CD4-positive, alpha-beta T cell treated with Interleukin-15 for 1 hour (primary cell): ENCODE measurements around the gene ATP8A2.
"Not testable (repeated sequence)": the region's sequence is repeated elsewhere in the genome, so short reads cannot be mapped to it uniquely, and the experiment has no call there.

ENCODE experiments used
- DNase-seq: peaks from one replicate; pipeline ENCODE4 v3.0.0-alpha.2; 2020

Gene ATP8A2

GRCh38 chr13:25932365-25932764 is 560.6 kb downstream of the ATP8A2 start:
- no peak for DNase-seq

DNA sequence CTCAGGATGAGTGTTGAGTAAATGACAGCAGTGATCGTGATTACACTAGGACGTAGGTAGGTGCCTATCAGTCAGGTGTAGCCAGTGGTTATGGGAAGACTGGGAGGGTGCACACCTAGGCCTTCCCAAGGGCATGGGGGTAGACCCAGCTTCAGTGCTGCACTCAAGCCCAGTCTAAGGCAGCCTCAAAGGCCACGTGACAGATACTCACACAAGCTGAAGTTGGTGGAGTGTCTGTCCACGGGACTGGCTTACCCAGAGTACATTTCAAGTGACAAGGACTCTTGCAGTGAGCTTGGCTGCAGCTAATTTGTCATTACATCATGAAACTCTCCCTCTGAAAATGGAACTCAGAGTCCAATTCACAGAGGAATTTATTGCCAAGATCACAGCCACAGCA is 561.7 kb downstream of the ATP8A2 start:
- no peak for DNase-seq

DNA sequence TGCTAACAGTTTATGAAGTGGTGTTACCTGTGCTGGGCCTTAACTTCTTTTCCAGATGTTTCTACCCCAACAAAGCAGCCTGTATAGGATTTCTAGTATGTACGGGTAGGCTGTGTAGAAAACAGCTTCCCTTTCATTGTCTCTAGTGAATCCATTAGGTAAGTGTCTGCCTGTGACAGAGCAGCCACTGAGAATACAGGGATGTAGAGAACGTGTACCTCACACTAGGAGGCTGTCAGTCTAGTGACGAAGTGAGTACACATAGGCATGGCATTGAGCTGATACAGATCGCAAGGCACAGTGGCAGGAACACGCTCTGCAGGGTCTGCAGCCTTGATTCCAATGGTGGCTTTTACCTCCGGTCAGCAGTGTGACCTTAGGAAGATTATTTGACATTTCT is 562.4 kb downstream of the ATP8A2 start:
- DNase-seq, result no peak

DNA sequence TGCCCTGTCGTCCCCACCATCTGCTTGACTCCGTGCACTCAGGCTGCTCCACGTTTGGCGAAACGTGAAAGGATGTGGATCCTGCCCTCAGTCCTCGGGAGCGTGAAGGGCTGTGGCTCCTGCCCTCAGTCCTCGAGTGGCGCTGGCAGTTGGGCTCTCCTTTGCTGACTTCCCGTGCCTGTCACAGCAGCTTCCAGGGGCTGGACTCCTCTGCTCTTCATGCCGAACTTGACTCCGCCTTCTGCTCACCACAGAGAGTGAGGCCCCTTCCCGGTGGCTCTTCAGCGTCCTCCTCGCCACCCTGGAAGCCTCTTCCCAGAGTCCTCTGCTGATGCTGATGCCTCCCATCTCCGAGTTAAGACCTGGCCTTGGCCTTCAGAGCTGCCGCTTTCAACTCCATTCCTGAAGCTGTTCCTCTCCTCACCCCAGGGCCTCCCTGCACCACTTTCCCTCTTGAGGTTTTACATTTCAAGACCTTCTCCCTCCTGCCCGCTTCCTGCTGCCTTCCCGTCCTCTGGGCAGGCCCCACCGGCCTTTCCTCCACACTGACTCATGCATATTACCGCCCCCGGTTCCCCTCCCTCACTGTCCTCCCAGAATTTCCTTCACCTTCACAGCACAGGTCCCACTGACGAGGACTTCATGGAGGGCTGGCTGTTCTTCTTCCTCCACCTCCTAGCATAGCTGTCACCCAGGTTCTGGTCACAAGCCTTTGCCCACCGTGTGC is 568.4 kb downstream of the ATP8A2 start:
- no peak for DNase-seq

DNA sequence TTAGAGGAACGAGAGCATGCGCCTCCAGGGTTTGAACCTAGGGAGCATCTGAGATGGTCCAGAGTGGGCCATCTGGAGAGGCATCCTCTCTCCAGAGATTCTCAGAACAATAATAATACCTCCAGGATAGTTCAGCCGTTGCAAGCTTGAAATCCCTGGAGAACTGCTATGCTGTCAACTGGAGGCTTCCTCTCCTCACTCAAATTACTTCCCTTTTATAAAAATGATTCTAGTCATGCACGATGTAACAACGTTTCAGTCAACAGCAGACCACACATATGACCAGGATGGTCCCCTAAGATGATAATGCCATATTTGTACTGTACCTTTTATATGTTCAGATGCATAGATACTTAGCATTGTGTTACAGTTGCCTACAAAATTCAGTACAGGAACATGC is 571.3 kb downstream of the ATP8A2 start:
- DNase-seq, result no peak

DNA sequence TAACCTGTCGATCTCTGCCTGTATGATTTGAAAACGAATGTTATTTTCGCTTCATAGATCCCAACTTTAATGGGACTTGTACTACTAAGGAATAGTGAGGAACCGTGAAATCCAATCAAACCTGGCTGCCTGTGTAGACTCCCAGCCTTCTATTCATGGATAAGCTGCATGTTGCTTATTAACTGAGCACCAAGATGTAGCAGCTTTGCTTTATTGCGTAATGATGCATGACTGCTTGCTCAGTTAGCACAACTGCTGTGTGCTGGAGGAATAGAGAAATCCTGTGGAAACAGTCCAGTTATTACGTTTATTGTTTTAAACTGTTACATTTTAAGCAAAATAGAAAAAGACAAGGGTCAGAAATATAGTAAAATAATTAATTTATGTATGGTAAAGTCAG is 571.9 kb downstream of the ATP8A2 start:
- DNase-seq, result no peak

- DNase-seq, result no peak
Observed at GRCh38 chr13:25945596-25945995, 573.8 kb downstream of the ATP8A2 start.

DNA sequence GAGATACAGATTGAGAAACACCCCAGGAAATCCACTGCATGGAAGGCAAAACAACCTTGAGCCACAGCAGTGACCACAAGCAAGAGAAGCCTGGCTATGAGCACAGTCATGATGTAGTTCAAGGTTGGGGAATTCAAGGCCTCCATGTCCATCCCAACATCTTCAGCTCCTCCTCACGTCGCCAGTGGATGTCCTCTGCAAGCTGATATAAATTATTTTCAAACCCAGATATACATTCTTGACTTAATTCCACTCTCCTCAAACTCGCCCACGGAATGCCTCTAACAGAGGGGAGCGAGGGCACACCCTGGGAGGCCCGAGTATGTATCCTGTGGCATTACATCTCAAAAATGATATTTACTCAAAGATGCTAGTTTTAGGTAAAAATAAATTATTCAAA is 574.5 kb downstream of the ATP8A2 start:
- no peak for DNase-seq

- no peak for DNase-seq
Observed at GRCh38 chr13:25948910-25949309, 577.1 kb downstream of the ATP8A2 start.

GRCh38 chr13:25951831-25952230 is 580.1 kb downstream of the ATP8A2 start:
- DNase-seq, result no peak

DNA sequence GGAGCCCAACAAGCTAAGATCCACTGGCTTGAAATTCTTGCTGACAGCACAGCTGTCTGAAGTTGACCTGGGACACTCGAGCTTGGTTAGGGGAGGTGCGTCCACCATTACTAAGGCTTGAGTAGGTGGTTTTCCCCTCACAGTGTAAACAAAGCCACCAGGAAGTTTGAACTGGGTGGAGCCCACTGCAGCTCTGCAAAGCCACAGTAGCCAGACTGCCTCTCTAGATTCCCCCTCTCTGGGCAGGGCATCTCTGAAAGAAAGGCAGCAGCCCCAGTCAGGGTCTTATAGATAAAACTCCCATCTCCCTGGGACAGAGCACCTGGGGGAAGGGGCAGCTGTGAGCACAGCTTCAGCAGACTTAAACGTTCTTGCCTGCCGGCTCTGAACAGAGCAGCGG is 582.3 kb downstream of the ATP8A2 start:
- DNase-seq, result not testable (repeated sequence)

DNA sequence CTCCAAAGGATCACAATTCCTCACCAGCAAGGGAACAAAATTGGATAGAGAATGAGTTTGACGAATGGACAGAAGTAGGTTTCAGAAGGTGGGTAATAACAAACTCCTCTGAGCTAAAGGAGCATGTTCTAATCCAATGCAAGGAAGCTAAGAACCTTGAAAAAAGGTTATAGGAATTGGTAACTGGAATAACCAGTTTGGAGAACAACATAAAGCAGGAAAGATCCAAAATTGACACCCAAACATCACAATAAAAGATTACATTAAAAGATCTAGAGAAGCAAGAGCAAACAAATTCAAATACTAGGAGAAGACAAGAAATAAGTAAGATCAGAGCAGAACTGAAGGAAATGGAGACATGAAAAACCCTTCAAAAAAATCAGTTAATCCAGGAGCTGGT is 583.2 kb downstream of the ATP8A2 start:
- DNase-seq, result not testable (repeated sequence)

GRCh38 chr13:25958986-25959385 is 587.2 kb downstream of the ATP8A2 start:
- no peak for DNase-seq

DNA sequence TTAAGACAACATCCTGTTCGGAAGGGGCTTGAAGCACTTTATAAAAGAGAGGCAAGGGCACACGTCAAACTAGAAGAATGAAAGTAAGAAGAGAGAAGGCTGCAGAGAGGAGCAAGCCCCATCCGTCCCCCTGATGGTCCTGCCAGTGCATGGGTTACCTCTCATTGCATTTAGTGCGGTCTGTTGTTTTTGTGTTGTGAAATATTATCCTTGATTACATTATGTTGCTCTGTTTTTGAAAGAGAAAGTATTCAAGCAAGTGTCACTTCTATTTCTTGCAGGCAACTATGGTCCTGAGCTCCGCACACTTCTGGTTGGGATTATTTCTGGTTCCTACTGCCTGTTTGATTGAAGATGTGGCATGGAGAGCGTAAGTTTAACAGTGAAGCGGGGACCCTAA is 589.5 kb downstream of the ATP8A2 start:
- no peak for DNase-seq

DNA sequence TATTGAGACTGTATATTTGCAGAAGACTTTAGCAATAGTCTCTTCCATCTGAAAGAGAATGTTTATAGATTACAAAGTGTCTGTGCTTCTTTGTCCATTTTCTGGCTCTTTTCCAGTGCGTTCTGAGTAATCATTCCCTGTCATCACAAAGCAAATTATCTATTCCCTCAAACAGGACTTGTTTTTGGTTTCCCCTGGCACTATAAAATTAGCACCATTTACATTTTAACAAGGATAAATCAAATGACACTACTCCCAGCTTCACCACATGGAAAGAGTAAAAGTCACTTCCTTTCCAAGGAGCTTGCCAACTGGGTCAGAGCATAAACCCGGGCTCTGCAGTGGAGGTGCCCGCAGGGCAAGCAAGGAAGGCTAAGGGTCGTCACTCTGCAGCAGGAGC is 591.9 kb downstream of the ATP8A2 start:
- DNase-seq, result no peak

DNA sequence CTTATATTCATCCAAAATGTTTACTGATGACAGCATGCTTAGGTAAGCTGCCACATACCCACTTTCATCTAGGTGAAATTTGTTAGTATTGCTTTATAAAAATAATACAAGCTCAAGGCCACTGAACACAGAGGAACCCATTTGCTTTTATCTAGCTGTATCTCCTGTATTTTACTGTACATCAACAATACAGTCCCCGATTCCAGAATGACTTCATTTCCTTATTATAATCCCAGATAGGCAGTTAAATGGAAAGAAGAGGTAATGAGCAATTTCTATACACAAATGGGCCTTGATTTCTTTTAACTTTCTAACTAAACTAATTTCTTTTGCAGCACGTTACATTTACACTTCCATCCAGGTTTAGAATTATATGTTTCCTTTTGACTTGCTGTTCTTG is 593.8 kb downstream of the ATP8A2 start:
- DNase-seq, result no peak

GRCh38 chr13:25966086-25966485 is 594.3 kb downstream of the ATP8A2 start:
- no peak for DNase-seq

GRCh38 chr13:25967144-25967543 is 595.4 kb downstream of the ATP8A2 start:
- no peak for DNase-seq

DNA sequence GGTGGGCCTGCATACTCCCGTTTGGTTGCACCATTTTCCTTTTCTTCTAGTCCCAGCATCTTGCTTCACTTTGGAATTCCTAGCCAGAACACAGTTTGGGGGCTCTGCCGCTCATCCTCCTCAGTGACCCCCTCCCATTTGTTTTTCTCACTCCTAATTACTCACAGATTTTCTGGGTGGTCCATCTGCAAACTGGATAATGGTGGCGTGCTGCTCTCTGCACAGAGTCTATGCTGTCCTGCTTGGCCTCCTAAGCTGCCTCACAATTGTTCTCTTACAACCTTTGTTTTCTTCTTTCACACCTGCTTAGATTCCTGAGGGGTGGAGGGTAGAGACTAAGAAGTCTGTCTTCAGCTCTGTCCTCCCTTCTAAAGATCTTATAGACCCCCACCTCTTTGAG is 599.3 kb downstream of the ATP8A2 start:
- no peak for DNase-seq

DNA sequence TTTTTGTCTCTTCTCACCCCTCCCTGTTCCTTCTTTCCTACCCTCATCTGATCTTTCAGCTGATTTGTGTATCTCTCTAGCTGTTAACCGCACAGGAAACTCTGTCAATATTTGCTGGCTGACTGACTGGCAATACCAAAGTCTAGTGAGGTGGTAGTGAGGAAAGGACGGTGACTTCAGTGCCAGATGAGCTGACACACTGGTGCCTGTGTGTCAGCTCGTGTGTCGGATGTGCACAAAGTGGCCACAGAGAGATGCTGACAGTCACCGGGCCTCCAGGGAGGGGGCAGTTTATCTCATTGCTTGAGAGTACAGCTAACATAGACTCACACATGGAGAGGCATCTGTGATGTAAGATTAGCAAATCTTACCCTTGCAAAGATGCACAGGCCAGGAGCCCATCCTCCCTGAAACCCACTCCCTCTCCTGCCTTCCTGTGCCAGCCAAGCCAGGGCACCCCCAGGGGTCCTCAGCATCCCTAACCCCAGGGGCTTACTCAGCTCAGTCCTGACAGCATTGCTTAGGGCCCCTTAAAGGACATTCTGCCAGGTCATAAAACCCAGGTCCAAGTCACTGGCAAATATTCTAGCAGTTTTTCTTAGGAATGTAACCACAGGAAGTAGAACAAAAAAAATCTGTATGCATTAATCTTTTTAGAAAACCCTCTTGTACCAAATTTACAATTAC is 599.8 kb downstream of the ATP8A2 start:
- DNase-seq, result peak; percentile 43

- DNase-seq, result no peak
Observed at GRCh38 chr13:25973085-25973484, 601.3 kb downstream of the ATP8A2 start.

GRCh38 chr13:25973576-25973975 is 601.8 kb downstream of the ATP8A2 start:
- no peak for DNase-seq

- no peak for DNase-seq
Observed at GRCh38 chr13:25977216-25977615, 605.4 kb downstream of the ATP8A2 start.

- DNase-seq, result no peak
Observed at GRCh38 chr13:25977671-25978070, 605.9 kb downstream of the ATP8A2 start.

GRCh38 chr13:25978961-25979360 is 607.2 kb downstream of the ATP8A2 start:
- DNase-seq, result no peak
